Jurkat, Clone E6-1 (cell line): ENCODE results near the gene NT5C3A.

Experiments used
- DNase-seq: peaks from one replicate; pipeline ENCODE4 v3.0.0-alpha.2; 2011; ENCODE audit warnings: low read depth, low spot score
- H3K4me3 ChIP-seq: 2 replicates; pipeline ENCODE4 v1.5.1; 2011; ENCODE audit warnings: mild to moderate bottlenecking, low read length, control low read depth, moderate library complexity

NT5C3A gene

DNA sequence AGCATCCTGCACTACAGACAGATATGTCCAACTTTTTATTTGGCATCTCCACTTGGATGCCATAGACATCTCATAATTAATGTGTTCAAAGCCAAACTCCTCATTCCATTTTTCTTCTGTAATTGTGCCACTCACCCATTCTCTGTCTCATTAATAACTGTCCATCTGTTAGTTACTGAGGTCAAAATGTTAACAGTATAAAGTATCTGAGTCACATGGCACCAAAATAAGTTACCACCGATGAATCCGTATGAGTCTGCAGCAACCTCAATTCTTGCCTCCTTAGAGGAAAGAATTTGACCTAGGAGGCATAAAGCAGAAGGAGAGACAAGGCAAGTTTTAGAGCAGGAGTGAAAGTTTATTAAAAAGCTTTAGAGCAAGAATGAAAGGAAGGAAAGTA, 16.5 kb upstream of the NT5C3A start:
- DNase-seq, result no peak
- H3K4me3 ChIP-seq, result no peak overlapping the region

DNA sequence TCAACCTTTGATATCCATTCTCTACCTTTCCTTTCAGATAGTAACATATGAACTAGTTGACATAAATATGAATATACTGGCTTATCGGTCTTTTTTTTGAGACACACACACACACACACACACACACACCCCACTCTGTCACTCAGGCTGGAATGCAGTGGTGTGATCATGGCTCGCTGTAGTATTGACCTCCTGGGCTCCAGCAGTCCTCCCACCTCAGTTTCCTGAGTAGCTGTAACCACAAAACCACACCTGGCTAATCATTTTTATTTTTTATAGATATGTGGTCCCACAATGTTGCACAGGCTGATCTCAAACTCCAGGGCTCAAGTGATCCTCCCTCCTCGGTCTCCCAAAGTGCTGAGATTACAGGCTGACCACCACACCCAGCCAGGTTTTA, 14.2 kb upstream of the NT5C3A start:
- no peak for DNase-seq
- no peak overlapping the region for H3K4me3 ChIP-seq

DNA sequence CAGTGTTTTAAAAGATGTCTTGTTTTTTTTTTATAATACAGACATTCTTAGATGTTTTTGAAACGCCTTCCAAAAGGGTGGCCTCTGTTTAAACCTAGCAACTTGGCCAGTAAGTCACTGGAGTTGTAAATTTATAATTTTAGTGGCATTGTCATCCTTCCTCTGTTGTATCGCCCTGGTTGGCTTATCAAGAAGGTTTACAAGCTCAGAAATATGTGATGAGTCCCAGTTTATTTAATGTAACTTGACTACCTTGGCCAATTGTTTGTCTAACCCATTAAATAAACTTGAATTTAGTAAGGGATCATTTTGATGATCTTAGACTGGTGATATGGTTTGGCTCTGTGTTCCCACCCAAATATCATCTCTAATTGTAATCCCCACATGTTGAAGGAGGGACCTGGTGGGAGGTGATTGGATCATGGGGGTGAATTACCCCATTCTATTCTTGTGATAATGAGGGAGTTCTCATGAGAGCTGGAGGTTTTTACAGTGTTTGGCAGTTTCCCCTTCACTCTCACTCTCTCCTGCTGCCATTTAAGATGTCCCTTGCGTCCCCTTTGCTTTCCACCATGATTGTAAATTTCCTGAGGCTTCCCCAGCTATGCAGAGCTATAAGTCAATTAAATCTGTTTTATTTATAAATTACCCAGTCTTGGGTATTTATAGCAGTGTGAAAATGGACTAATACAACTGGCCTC, 13.4 kb upstream of the NT5C3A start:
- H3K4me3 ChIP-seq, result no peak overlapping the region
- no peak for DNase-seq

DNA sequence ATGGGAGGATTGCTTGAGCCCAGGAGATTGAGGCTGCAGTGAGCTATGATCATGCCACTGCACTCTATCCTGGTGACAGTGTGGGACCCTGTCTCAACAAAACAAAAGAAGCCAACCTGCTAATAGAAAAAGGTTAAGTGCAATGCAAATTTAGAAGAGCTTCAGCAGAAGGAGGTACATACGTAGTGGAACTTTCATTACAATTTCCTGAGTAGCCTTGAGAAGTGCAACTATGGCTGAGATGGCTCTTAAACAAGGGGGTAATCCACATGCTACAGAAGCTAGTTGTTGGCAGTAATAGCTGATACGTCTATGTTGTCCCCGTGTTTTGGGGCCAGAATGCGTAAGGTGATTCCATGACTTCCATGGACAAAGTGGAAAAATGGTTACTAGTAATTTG, 10.7 kb upstream of the NT5C3A start:
- H3K4me3 ChIP-seq, result no peak overlapping the region
- DNase-seq, result no peak

DNA sequence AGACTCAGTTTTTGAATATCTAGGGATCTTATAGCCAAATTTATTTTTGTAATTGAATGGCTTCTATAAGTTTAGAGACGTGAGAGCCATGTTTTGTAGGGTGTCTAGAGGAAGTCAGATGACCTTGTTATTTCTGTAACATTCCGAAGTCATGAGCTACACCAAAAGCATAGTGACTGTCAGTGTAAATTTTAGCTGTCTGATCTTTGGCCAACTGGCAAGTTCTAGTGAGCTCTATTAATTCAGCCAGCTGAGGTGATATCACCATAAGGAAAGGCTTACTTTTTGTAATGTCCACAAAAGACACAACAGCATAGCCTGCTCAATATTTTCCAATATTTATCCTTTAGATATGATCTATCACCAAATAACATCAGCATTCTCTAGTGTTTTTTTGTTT, 9.9 kb upstream of the NT5C3A start:
- DNase-seq, result no peak

DNA sequence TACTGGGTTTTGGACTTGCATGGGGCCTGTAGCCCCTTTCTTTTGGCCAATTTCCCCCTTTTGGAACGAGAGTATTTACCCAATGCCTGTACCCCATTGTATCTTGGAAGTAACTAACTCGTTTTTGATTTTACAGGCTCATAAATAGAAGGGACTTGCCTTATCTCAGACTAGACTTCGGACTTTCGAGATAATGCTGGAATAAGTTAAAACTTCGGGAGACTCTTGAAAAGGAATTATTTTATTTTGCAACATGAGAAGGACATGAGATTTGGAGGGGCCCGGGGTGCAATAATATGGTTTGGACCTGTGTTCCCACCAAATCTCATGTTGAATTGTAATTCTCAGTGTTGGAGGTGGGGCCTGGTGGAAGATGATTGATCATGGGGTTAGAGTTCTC, 8.3 kb upstream of the NT5C3A start:
- H3K4me3 ChIP-seq, result no peak overlapping the region
- DNase-seq, result no peak

More for the DNA sequence above, 9.9 kb upstream of the NT5C3A start:
- H3K4me3 ChIP-seq, result no peak overlapping the region

DNA sequence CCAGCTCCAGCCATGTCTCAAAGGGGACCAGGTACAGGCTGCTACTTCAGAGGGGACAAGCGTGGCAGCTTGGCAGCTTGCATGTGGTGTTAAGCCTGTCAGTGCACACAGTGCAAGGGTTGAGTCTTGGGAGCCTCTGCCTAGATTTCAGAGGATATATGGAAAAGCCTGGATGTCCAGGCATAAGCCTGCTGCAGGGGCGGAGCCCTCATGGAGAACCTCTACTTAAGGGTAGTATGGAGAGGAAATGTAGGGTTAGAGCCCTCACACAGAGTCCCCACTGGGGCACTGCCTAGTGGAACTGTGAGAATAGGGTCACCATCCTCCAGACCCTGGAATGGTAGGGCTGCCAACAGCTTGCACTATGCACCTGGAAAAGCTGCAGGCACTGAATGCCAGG, 7.7 kb upstream of the NT5C3A start:
- no peak for DNase-seq
- no peak overlapping the region for H3K4me3 ChIP-seq

DNA sequence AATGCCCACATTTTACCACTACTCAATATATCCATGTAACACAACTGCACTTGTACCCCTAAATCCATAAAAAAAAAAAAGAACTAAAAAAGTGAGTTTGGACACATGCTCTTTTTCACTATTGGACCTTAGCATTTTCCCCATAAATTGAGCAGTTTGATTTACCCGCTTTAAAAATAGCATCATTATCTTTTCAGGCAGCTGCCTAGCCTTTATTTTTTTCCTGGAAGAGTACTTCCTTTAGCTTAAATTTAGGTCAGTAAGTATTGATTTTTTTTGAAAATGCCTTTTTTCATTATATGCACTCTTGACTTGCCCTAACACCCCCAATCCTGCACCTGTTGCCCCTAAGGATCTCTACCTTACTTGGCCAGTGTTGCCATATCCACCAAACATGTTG, 5.3 kb upstream of the NT5C3A start:
- H3K4me3 ChIP-seq, result no peak overlapping the region
- DNase-seq, result no peak

DNA sequence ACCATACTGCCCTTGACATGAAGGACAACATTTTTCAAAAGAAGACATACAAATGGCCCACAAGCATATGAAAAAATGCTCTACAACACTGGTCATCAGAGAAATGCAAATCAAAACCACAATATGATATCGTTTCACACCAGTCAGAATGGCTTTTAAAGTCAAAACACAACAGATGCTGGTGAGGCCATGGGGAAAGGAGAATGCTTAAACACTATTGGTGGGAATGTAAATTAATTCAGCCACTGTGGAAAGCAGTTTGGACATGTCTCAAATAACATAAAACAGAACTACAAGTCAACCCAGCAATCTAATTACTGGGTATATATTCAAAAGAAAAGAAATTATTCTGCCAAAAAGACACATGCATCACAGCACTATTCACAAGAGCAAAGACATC, 4.2 kb upstream of the NT5C3A start:
- no peak for DNase-seq
- no peak overlapping the region for H3K4me3 ChIP-seq

DNA sequence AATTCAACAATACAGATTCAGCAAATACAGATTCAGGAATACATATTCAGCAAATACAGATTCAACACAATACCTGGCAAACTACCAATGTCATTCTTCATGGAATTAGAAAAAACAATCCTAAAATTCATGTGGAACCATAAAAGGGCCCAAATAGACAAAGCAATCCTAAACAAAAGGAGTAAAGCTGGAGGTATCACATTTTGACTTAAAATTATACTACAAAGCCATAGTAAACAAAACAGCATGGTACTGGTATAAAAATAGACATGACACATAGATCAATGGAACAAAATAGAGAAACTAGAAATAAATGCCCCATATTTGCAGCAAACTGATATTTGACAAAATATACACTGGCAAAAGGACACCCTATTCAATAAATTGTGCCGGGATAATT, 3.4 kb upstream of the NT5C3A start:
- DNase-seq, result no peak
- no peak overlapping the region for H3K4me3 ChIP-seq

DNA sequence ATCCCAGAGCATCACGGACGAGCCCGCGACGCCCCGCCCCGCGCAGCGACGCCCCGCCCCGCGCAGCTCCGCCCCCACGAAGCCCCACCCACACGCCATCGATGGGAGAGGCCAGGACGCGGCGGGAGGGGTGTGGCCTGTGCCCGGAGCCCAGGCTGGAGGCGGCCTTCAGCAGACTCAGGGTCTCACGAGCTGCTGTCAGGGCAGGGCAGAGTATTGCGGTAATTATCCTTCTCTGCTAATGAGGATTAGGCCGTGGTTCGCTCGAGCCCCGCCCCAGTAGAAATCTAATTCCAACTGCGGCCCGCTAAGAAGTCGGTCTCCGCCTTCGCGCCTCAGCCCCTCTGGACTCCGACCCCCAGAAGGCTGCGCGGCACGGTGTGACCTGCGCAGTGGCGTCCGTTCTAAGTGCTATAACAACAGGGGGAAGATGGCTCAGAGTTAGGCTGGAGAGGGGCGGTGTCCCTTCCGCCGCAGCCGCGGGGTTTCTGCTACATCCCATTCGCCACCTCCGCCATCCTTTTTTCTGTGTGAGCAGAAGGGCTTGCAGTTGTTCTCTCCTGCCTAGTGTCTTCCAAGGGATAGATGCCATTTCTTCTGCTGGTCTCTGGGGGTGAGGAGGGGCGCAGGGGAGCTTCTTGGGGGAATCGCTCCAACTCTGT, 337 bp upstream of the NT5C3A start:
- DNase-seq, result peak; percentile 92
- peak overlapping the region; percentile 86 for H3K4me3 ChIP-seq

DNA sequence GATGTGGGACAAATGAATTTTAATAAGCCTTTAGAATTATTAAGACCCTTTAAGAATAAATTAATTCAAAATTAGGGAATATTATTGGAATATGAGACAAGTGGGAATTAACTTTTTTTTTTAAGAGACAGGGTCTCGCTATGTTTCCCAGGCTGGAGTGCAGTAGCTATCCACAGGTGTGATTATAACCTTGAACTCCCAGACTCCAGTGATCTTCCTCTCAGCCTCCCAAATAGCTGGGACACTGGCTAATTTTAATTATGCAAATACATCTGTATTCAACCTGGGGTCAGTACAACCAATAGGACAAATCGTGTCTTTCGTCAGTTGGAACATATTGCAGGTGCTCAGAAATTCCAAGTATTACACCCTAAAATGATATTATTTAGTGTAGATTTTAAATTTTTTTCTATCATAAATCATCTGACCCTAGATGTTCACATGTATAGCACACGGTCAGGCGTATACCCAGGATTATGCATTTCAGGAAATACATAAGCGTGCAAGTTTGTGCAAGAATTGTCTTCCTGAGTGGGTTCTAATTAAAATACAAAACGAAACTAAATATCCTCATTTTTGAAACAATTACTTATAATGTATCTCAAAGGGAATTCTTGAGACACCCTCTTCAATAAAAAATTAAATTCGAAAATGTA, 1.2 kb downstream of the NT5C3A start:
- DNase-seq, result no peak
- H3K4me3 ChIP-seq, result peak overlapping the region; percentile 86

DNA sequence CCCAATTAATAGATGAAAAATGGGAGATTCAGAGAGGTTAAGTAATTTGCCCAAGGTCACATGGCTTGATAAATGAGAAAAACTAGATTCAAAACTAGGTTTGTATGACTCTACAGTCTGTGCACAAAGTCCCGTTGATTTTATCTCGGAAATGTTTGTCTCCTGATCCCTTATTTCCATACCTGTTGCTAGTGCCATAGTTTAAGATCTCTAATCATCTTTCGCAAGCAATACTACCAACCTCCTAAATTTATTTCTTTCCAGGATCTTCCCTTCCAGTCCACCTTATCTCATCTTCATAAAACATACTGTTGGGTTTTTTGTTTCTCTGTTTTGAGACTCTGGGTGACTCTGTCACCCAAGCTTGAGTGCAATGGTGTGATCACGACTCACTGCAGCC, 2.9 kb downstream of the NT5C3A start:
- no peak for DNase-seq
- H3K4me3 ChIP-seq, result no peak overlapping the region

DNA sequence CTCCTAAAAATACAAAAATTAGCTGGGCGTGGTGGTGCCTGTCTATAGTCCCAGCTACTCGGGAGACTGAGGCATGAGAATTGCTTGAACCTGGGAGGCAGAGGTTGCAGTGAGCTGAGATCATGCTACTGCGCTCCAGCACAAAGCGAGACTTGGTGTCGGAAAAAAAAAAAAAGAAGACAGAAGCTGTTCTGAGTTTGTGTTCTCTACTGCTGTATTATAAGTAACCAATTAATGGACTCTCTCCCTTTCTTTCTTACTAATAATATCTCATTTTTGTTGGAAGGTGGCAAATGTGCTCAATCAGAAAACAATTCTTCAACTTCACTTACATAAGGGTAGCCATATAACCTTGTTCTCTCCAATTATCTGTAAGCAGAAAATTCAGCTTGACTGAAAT, 7.4 kb downstream of the NT5C3A start:
- DNase-seq, result no peak
- H3K4me3 ChIP-seq, result no peak overlapping the region

DNA sequence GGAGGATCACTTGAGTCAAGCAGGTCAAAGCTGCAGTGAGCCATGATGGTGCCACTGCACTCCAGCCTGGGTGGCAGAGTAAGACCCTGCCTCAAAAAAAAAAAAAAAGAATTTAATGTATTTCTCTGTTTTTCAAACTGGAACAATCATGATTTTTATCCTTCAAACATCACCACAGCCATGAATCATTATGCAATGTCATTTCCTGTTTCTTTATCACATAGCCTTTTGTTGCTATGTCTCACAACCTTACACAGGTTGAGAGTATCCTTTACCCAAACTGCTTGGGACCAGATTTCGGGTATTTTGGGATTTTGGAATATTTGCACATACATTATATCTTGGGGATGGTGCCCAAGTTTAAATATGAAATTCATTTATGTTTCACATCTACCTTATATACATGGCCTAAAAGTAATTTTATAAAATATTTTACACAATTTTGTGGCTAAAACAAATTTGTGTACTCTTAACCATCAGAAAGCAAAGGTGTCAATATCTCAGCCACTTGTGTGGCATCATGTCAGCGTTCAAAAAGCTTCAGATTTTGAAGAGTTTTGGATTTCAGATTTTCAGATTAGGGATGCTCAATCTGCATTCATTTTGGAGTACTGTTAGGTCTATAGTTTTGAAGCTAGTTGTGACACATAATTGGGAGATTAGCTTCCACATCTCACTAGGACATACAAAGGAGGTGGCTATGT, 8.2 kb downstream of the NT5C3A start:
- DNase-seq, result peak; percentile 39
- H3K4me3 ChIP-seq, result no peak overlapping the region

DNA sequence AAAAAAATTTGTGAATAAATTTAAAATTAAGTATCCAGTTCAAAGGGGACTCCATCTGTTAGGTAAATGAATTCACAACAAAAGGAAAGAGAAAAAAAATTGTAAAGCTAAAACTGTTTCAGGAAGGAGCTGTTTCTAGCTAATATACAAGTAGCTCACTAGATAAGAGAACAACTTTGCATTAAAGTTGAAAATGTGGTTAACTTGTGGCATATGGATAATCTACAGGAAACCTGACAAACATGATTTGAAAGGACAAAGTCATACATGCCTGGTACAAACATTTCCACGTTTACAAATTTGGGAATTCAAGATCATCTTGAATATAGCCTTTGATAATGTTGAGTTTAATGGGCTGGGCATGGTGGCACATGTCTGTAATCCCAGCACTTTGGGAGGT, 8.9 kb downstream of the NT5C3A start:
- no peak overlapping the region for H3K4me3 ChIP-seq
- peak; percentile 79 for DNase-seq

DNA sequence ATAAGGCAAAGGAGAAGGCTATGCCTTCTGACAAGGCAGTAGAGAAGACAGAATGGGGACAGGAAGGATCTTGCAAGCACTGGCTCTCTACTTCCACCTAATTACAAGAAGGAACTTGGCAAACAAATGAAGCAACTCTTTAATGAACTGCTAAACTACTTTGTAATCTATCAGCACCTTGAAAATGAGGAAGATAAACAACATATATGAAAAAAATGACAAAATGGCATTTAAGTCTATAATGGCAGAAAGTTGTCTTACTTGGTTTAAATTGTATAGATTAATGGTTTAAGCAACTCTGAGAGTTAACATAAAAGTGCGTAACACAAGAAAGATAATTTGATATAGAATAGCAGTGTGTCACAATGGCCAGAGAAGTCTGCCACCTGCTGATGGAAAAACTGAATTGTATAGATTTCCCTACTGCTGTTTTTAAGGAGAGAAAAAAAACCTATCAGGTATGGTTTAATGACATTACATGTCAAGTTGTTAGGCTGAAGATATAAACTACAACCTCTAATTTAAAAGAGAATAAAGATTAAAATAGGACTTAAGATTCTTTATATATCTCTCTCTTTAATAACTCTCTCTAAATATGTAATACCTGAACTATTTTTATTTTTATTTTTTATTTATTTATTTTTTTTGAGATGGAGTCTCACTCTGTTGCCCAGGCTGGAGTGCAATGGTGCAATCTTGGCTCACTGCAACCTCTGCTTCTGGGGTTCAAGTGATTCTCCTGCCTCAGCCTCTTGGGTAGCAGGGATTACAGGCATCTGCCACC, 11.8 kb downstream of the NT5C3A start:
- no peak overlapping the region for H3K4me3 ChIP-seq
- DNase-seq, result peak; percentile 53

DNA sequence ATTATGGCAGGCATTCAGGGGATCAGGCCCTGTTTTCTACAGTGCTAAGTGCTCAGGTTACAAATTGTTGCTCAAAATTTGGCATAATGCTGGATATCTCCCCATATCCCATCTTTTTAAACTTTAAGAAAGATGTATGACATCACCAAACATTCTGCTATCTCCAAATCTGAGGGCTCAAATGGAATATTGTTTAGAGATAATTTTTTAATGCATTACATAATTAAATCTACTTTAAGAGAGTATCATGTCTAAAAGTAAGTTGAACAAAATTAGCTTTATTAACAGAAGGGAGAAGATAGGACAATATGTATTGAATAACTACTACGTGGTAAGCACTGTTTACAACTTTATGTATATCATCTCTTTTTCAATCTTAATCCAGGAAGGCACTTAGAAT, 13.9 kb downstream of the NT5C3A start:
- no peak for DNase-seq
- H3K4me3 ChIP-seq, result no peak overlapping the region

DNA sequence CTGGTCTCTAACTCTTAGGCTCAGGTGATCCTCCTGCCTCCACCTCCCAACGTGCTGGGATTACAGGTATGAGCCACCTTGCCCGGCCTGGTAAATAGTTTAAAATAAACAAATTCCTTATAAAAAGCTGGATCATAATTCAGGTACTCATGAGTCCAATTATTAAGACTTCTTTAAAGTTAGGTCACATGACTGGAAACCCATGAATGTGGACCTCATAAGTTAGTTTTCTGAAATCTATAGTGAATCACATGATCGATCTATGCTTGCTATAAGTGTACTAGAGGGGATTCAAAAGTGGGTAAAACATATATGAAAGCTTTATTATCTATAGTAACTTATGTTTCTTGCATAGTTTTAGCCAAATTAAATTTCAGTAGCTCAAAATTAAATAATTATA, 14.3 kb downstream of the NT5C3A start:
- no peak for DNase-seq
- no peak overlapping the region for H3K4me3 ChIP-seq
